Measurements from ENCODE around the gene TRABD2B.

The TRABD2B gene

GRCh38 chr1:47778280-47778679, 218.9 kb downstream of the TRABD2B start:
- no peak overlapping the region for H3K4me3 ChIP-seq (ENCODE audit: low read depth, low read length)
- no peak for DNase-seq (ENCODE audit: low read depth, low spot score)
- in situ Hi-C loops (cut with HindIII; ENCODE audit: low sequenced_read_pairs) = no loop called here
- no peak for TF ChIP-seq CTCF (IDR thresholded peaks at IDR 0.05; ENCODE audit: low read depth, low read length)

- no peak for TF ChIP-seq CTCF (IDR thresholded peaks at IDR 0.05; ENCODE audit: low read depth, low read length)
- in situ Hi-C loops (cut with HindIII; ENCODE audit: low sequenced_read_pairs) = no loop called here
- no peak overlapping the region for H3K4me3 ChIP-seq (ENCODE audit: low read depth, low read length)
- no peak for DNase-seq (ENCODE audit: low read depth, low spot score)
Measured at GRCh38 chr1:47777322-47777721, 219.9 kb downstream of the TRABD2B start.

GRCh38 chr1:47776667-47777131, 220.5 kb downstream of the TRABD2B start:
- in situ Hi-C loops (cut with HindIII; ENCODE audit: low sequenced_read_pairs) = no loop called here
- no peak for TF ChIP-seq CTCF (IDR thresholded peaks at IDR 0.05; ENCODE audit: low read depth, low read length)
- H3K4me3 ChIP-seq (ENCODE audit: low read depth, low read length) = no peak overlapping the region
- no peak for DNase-seq (ENCODE audit: low read depth, low spot score)

- in situ Hi-C loops (cut with HindIII; ENCODE audit: low sequenced_read_pairs) = no loop called here
Measured at GRCh38 chr1:47774986-47775834, 222.0 kb downstream of the TRABD2B start.

GRCh38 chr1:47772960-47773682, 224.1 kb downstream of the TRABD2B start:
- no peak for TF ChIP-seq CTCF (IDR thresholded peaks at IDR 0.05; ENCODE audit: low read depth, low read length)
- in situ Hi-C loops (cut with HindIII; ENCODE audit: low sequenced_read_pairs) = no loop called here
- no peak for DNase-seq (ENCODE audit: low read depth, low spot score)
- H3K4me3 ChIP-seq (ENCODE audit: low read depth, low read length) = no peak overlapping the region

More at GRCh38 chr1:47774986-47775834, 222.0 kb downstream of the TRABD2B start:
- no peak for DNase-seq (ENCODE audit: low read depth, low spot score)
- TF ChIP-seq CTCF (IDR thresholded peaks at IDR 0.05; ENCODE audit: low read depth, low read length) = no peak
- no peak overlapping the region for H3K4me3 ChIP-seq (ENCODE audit: low read depth, low read length)

GRCh38 chr1:47772281-47772680, 224.9 kb downstream of the TRABD2B start:
- no peak overlapping the region for H3K4me3 ChIP-seq (ENCODE audit: low read depth, low read length)
- in situ Hi-C loops (cut with HindIII; ENCODE audit: low sequenced_read_pairs) = no loop called here
- DNase-seq (ENCODE audit: low read depth, low spot score) = no peak
- no peak for TF ChIP-seq CTCF (IDR thresholded peaks at IDR 0.05; ENCODE audit: low read depth, low read length)

Data from astrocyte of the spinal cord (primary cell).